Hepatocyte (in vitro differentiated cells): ENCODE data around the gene CCL4.

Source experiments
- CTCF ChIP-seq: fragments of 200-600 bp; sonication (generic); IDR thresholded peaks from 2 replicates; pipeline ENCODE4 v1.5.1; 2016; ENCODE audit warnings: antibody characterized with exemption, mild to moderate bottlenecking; ENCODE audit not compliant: poor library complexity
- EZH2phosphoT487 ChIP-seq: fragments of 200-600 bp; sonication (generic); IDR thresholded peaks from one replicate; pipeline ENCODE4 v1.6.1; 2018; ENCODE audit warnings: antibody characterized with exemption, mild to moderate bottlenecking, low read depth, moderate library complexity; ENCODE audit not compliant: unreplicated experiment, severe bottlenecking

GRCh38 chr17:36057911-36058310 is 45.7 kb upstream of the CCL4 start:
- TF ChIP-seq CTCF (no peak), EZH2phosphoT487 (no peak)
